Pancreas (tissue), 10 donors: ENCODE measurements around the gene KIF22. TPM values are rescaled to one million over a fixed set of nuclear protein-coding genes. Genes with fewer than 3 reads are reported as not detected.

ENCODE experiments used
- ATAC-seq, 4 donors: fragments of 200-7000 bp; cut with Tn5 transposase; one replicate each; pipeline versions ENCODE4 v1.8.0 to v1.9.1; 2020; ENCODE audit warnings: mild to moderate bottlenecking in 4 of 4, moderate library complexity in 4 of 4
- DNase-seq, 6 donors: peaks; one replicate each; pipeline ENCODE4 v3.0.0-alpha.2; 2020
- FAIRE-seq: peaks from 2 replicates; lab custom pipeline; 2012; peaks lifted over from hg19 to GRCh38; lab: Jason Lieb, UNC
- H3K27ac ChIP-seq, 4 donors: fragments of 200-600 bp; sonication (generic); 1 replicate in 3 of 4; 2 replicates in 1 of 4; pipeline versions ENCODE4 v1.5.0 to v1.8.0; 2020
- H3K27me3 ChIP-seq, 4 donors: fragments of 200-600 bp; one replicate each; pipeline ENCODE4 v1.8.0; 2021
- H3K36me3 ChIP-seq, 3 donors: fragments of 200-600 bp; sonication (generic) in 1 of 3; one replicate each; pipeline versions ENCODE4 v1.5.0 to v1.8.0; 2020 to 2021
- H3K4me1 ChIP-seq, 3 donors: fragments of 200-600 bp; one replicate each; pipeline ENCODE4 v1.8.0; 2021
- H3K4me3 ChIP-seq, 4 donors: fragments of 200-600 bp; sonication (generic) in 2 of 4; one replicate each; pipeline versions ENCODE4 v1.5.0 to v1.8.0; 2020 to 2021
- H3K9me3 ChIP-seq, 4 donors: fragments of 200-600 bp; one replicate each; pipeline ENCODE4 v1.8.0; 2021
- CTCF ChIP-seq, 4 donors: fragments of 200-600 bp; sonication (generic) in 3 of 4; IDR thresholded peaks; one replicate each; pipeline versions ENCODE4 v1.5.0 to v1.8.0; 2021; ENCODE audit warnings: antibody characterized with exemption in 4 of 4
- WGBS, 2 donors: extraction: QIAGEN DNeasy Blood & Tissue Kit; methylation state at CpG; one replicate each; pipeline ENCODE4 v1.1.7; 2013; 5-methylcytosine and 5-hydroxymethylcytosine counted together
- intact Hi-C, 3 donors: fragments of 100-400 bp; cut with DNase I; formaldehyde crosslinking; loops; one replicate each; pipeline versions ENCODE4 v1.11.1 to v1.14.2; 2022
- polyA plus RNA-seq, 2 donors: library from polyadenylated mRNA; stranded (reverse); fragments of 200-250 nt; gene quantifications; one replicate each; pipeline ENCODE4 v1.2.3, GENCODE V29; 2013
- total RNA-seq, 6 donors: library from RNA; stranded (reverse); fragmentation: NEBNext Ultra II Directional in 4 of 6; extraction: Animal tissue kit (Norgen Biotek cat#: 25700) in 4 of 6; gene quantifications; one replicate each; pipeline versions ENCODE4 v1.2.1 to v1.2.4, GENCODE V29; 2021 to 2023
- donor health status: healthy with polysubstance abuse.
- donor health status: DM: no; HTN: no; CAD: no; lungs with moderate emphysema.
- donor health status: DM: no; HTN: no; CAD: no.
- donor health status: control.
- donor health status: control.
- donor health status: Bipolar disorder and iron deficiency.
- donor health status: DM: yes; HTN: yes; CAD: no.
- donor health status: DM: no; HTN: no; CAD: no.
- donor health status: DM: no; HTN: no; CAD: no.
- donor health status: DM: yes; HTN: yes; CAD: no.

Gene KIF22
- total and polyA plus RNA-seq, 8 donors, result 7.7 to 51.2 (median 13.9) TPM

- no peak for TF ChIP-seq CTCF (IDR thresholded peaks at IDR 0.05)
- WGBS, 2 donors, result 94% methylated on average over 8 of the region's 8 CpGs
- Histone ChIP-seq H3K4me3 (no peak overlapping the region), H3K4me1 (no peaks in the 10 kb centered on the region), H3K36me3 (peaks cover 0 to 13% (median 0%) of the 10 kb centered on the region in 3 donors), H3K27me3 (no peaks in the 10 kb centered on the region), H3K27ac (no peak overlapping the region), H3K9me3 (no peaks in the 10 kb centered on the region)
- no peak for FAIRE-seq
- DNase-seq, result no peak
- no peak for ATAC-seq
- intact Hi-C loops, result no loop called here
Measured at GRCh38 chr16:29802416-29802935, 11.9 kb downstream of the KIF22 start.

- H3K4me1 ChIP-seq, result peaks cover 0 to 5% (median 0%) of the 10 kb centered on the region in 3 donors
- H3K4me3 ChIP-seq, result no peak overlapping the region
- DNase-seq (no peak), ATAC-seq (no peak), FAIRE-seq (no peak)
- peak overlapping the region in 2 of 4 donors; percentile 95 to 97 for H3K27ac ChIP-seq
- H3K36me3 ChIP-seq, result peaks cover 0 to 5% (median 0%) of the 10 kb centered on the region in 3 donors
- intact Hi-C loops, result loop anchor here in 1 of 3 donors (2.0 kb wide), 1 partner anchor 19 kb away; no protein-coding TSS in a partner anchor
- no peaks in the 10 kb centered on the region for H3K9me3 ChIP-seq
- TF ChIP-seq CTCF (IDR thresholded peaks at IDR 0.05), result no peak
- H3K27me3 ChIP-seq, result no peaks in the 10 kb centered on the region
- 76 to 78% methylated on average over 8 of the region's 8 CpGs for WGBS, 2 donors
Measured at GRCh38 chr16:29804020-29804419, 13.5 kb downstream of the KIF22 start.

- 1 to 2% methylated on average over 24 to 26 of the region's 26 CpGs for WGBS, 2 donors
- no peaks in the 10 kb centered on the region for H3K36me3 ChIP-seq
- peak; percentile 7 to 18 (median 14) for ATAC-seq
Measured at GRCh38 chr16:29804455-29805231, 14.1 kb downstream of the KIF22 start.

DNA sequence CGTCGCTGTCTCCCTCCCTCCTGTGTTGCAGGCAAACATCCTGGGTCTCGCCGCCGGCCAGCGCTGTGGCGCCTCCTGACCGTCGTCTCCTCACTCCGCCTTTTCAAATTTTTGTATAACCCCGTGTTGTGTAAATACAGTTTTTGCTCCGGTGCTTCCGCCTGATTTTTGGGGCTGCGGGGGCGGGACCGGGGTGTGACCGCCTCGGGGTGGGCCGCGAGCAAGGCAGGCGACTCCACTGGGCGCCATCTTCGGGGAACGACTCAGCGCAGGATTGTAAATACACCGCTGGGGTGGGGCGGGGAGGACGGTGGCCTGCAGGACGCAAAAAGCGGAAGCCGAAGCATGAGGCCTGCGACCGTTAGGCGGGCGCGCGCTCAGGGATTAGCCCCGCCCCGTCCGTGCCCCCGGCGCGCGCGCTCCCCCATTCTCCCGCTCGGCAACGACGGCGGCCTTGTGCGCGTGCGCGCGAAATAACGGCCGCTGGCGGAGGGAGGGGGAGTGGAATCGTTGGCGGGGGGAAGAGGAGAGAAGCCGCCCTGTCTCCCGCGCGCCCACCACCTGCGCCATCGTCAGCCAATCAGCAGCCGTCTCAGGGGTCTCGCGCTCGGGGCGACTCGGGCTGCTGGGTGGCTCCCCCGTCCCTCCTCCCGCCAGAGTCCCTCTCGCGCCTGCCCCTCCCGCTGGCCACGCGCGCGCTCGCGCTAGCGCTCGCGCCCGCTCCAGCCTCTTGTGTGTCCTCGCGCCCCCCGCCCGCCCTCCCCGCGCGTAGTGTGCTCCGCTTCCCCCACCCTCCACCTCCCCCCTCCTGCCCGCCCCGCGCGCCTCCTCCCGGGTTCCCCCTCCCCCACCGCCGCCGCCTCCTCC, 14.9 kb downstream of the KIF22 start:
- DNase-seq (peak; percentile 97 to 99 (median 98)), FAIRE-seq (no peak), ATAC-seq (peak; percentile 86 to 92 (median 90))
- Histone ChIP-seq H3K36me3 (no peaks in the 10 kb centered on the region), H3K4me3 (peak overlapping the region; percentile 60 to 84 (median 78)), H3K27me3 (no peaks in the 10 kb centered on the region), H3K27ac (peak overlapping the region; percentile 93 to 97 (median 95)), H3K9me3 (no peaks in the 10 kb centered on the region), H3K4me1 (peaks cover 0 to 10% (median 0%) of the 10 kb centered on the region in 3 donors)
- 0 to 1% methylated on average over 71 to 97 of the region's 103 CpGs for WGBS, 2 donors
- TF ChIP-seq CTCF (IDR thresholded peaks at IDR 0.05), result no peak
- intact Hi-C loops, result loop anchor here in 1 of 3 donors (2.0 kb wide), 1 partner anchor 17 kb away; no protein-coding TSS in a partner anchor

More at GRCh38 chr16:29804455-29805231, 14.1 kb downstream of the KIF22 start:
- Histone ChIP-seq H3K27me3 (no peaks in the 10 kb centered on the region), H3K9me3 (no peaks in the 10 kb centered on the region), H3K4me1 (peaks cover 0 to 8% (median 0%) of the 10 kb centered on the region in 3 donors), H3K27ac (peak overlapping the region; percentile 93 to 97 (median 95)), H3K4me3 (peak overlapping the region; percentile 60 to 84 (median 78))
- FAIRE-seq (no peak), DNase-seq (peak in 5 of 6 donors; percentile 45 to 90 (median 63))
- intact Hi-C loops, result loop anchor here in 1 of 3 donors (2.0 kb wide), 1 partner anchor 18 kb away; no protein-coding TSS in a partner anchor
- TF ChIP-seq CTCF (IDR thresholded peaks at IDR 0.05), result no peak
